Ovary (tissue), 10 donors: ENCODE measurements around the gene TMEM233. TPM values are rescaled to one million over a fixed set of nuclear protein-coding genes. Genes with fewer than 3 reads are reported as not detected.

Experiments
- DNase-seq, 5 donors: peaks; one replicate each; pipeline ENCODE4 v3.0.0-alpha.2; 2019 to 2020
- H3K27ac ChIP-seq, 2 donors: fragments of 200-600 bp; one replicate each; pipeline versions ENCODE4 v1.5.1 to v1.8.0; 2019 to 2022
- H3K27me3 ChIP-seq: fragments of 200-600 bp; one replicate; pipeline ENCODE4 v1.8.0; 2022
- H3K36me3 ChIP-seq: fragments of 200-600 bp; sonication (generic); one replicate; pipeline ENCODE4 v1.5.1; 2019
- H3K4me1 ChIP-seq: one replicate; pipeline ENCODE4 v1.8.1; 2013; ENCODE audit warnings: mild to moderate bottlenecking, moderate library complexity; ENCODE audit not compliant: insufficient read depth
- H3K4me3 ChIP-seq: fragments of 200-600 bp; sonication (generic); one replicate; pipeline ENCODE4 v1.5.1; 2017
- H3K9me3 ChIP-seq, 2 donors: fragments of 200-600 bp in 1 of 2; sonication (generic) in 1 of 2; one replicate each; pipeline versions ENCODE4 v1.5.1 to v1.8.1; 2013 to 2019; ENCODE audit warnings: mild to moderate bottlenecking in 1 of 2, moderate library complexity in 1 of 2
- CTCF ChIP-seq, 3 donors: fragments of 450-650 bp in 2 of 3; fragments of 200-600 bp in 1 of 3; IDR thresholded peaks; one replicate each; pipeline versions ENCODE4 v1.5.1 to v1.8.0; 2016 to 2022; ENCODE audit warnings: antibody characterized with exemption in 3 of 3, mild to moderate bottlenecking in 1 of 3
- EP300 ChIP-seq: sonication (generic); formaldehyde crosslinking; IDR thresholded peaks from one replicate; pipeline ENCODE4 v1.6.1; 2017; ENCODE audit warnings: antibody characterized with exemption
- POLR2A ChIP-seq: fragments of 450-650 bp; IDR thresholded peaks from one replicate; pipeline ENCODE4 v1.6.1; 2017; ENCODE audit warnings: antibody characterized with exemption, mild to moderate bottlenecking, moderate library complexity
- WGBS, 3 donors: extraction: QIAGEN DNeasy Blood & Tissue Kit in 1 of 3; methylation state at CpG; one replicate each; pipeline versions ENCODE4 v1.1.5 to v1.1.7; 2013 to 2017; 5-methylcytosine and 5-hydroxymethylcytosine counted together
- intact Hi-C, 4 donors: fragments of 100-400 bp; cut with DNase I; formaldehyde crosslinking; loops; one replicate each; pipeline versions ENCODE4 v1.11.0 to v1.15.1; 2022 to 2023
- long read RNA-seq, 3 donors: library from polyadenylated mRNA in 2 of 3; unstranded in 2 of 3; transcript quantifications; one replicate each; pipeline ENCODE4 v2.0.0 and lab custom pipeline, GENCODE V29; 2021 to 2026
- polyA plus RNA-seq, 2 donors: library from polyadenylated mRNA; stranded (reverse); fragments of 200-250 nt in 1 of 2; fragments of 350-450 nt in 1 of 2; fragmentation: Illumina TruSeq in 1 of 2; extraction: RNeasy Lipid Tissue Mini Kit (QIAGEN cat#74804) in 1 of 2; gene quantifications; one replicate each; pipeline ENCODE4 v1.2.3, GENCODE V29; 2013 to 2014
- total RNA-seq, 7 donors: library from RNA; depleted of rRNA in 2 of 7; stranded (reverse); fragments of >200 nt in 2 of 7; fragmentation: NEBNext Ultra II Directional in 3 of 7; extraction: Animal tissue kit (Norgen Biotek cat#: 25700) in 3 of 7; gene quantifications; one replicate each; pipeline versions ENCODE4 v1.1.0 to v1.2.4, GENCODE V29; 2016 to 2023
- donor health status: DM: no; HTN: no; CAD: no; lungs with moderate emphysema.
- donor health status: DM: no; HTN: no; CAD: no.
- donor health status: Bipolar disorder and iron deficiency.
- donor health status: DM: yes; HTN: yes; CAD: no.
- donor health status: DM: no; HTN: no; CAD: no.
- donor health status: DM: yes; HTN: yes; CAD: no.

TMEM233 gene
- 1 to 10 TPM in 1 of 7 donors, under 1 TPM in 6; 0.10 to 1.0 (median 0.35) TPM for total RNA-seq
- 1 to 10 TPM in 1 of 2 donors, under 1 TPM in 1; 0.48 to 1.0 TPM for polyA plus RNA-seq
- long read RNA-seq, donor 1 = 0 reads
- long read RNA-seq, donor 2 = 0 reads
- long read RNA-seq, donor 3, partial matches to known transcripts = 0 of 1 reads
- long read RNA-seq, donor 3, other reads (novel, unspliced or antisense) = 1 of 1 reads

- Histone ChIP-seq H3K27me3 (no peaks in the 10 kb centered on the region), H3K4me1 (no peaks in the 10 kb centered on the region), H3K36me3 (no peaks in the 10 kb centered on the region), H3K4me3 (no peak within 1 kb of the TSS), H3K27ac (no peak within 1 kb of the TSS), H3K9me3 (no peaks in the 10 kb centered on the region)
- 0 to 1% (median 1%) methylated on average over 45 to 48 of the region's 48 CpGs for WGBS, 3 donors
- intact Hi-C loops = no loop called here
- TF ChIP-seq CTCF (IDR thresholded peaks at IDR 0.05) (no peak), EP300 (no peak), POLR2A (no peak)
- peak in 1 of 5 donors; percentile 21 for DNase-seq
Measured at GRCh38 chr12:119593578-119594398, at the start of gene TMEM233. Gene TMEM233 (plus strand): TSS chr12:119593774. CDS start chr12:119593849, 75 bp downstream.

- WGBS, 3 donors = 39 to 45% (median 44%) methylated on average over 9 of the region's 9 CpGs
- H3K4me3 ChIP-seq = no peak overlapping the region
- H3K36me3 ChIP-seq = no peaks in the 10 kb centered on the region
- DNase-seq = peak; percentile 28 to 56 (median 37)
- intact Hi-C loops = loop anchor here in 1 of 4 donors (5.0 kb wide), 1 partner anchor 428 kb away; no protein-coding TSS in a partner anchor
- H3K4me1 ChIP-seq = no peaks in the 10 kb centered on the region
- no peaks in the 10 kb centered on the region for H3K9me3 ChIP-seq
- no peak overlapping the region for H3K27ac ChIP-seq
- TF ChIP-seq CTCF (IDR thresholded peaks at IDR 0.05) = peak; percentile 48 to 61 (median 53)
- no peak for TF ChIP-seq POLR2A
- TF ChIP-seq EP300 = no peak
- H3K27me3 ChIP-seq = no peaks in the 10 kb centered on the region
Measured at GRCh38 chr12:119544765-119545625, 48.6 kb upstream of the TMEM233 start.

GRCh38 chr12:119546340-119546739 lies 47.2 kb upstream of the TMEM233 start:
- no peak for DNase-seq
- Histone ChIP-seq H3K9me3 (no peaks in the 10 kb centered on the region), H3K4me1 (no peaks in the 10 kb centered on the region), H3K4me3 (no peak overlapping the region), H3K27me3 (no peaks in the 10 kb centered on the region), H3K36me3 (no peaks in the 10 kb centered on the region), H3K27ac (no peak overlapping the region)
- TF ChIP-seq POLR2A = no peak
- intact Hi-C loops = no loop called here

- intact Hi-C loops = no loop called here
- Histone ChIP-seq H3K9me3 (no peaks in the 10 kb centered on the region), H3K27ac (no peak overlapping the region), H3K4me3 (no peak overlapping the region), H3K27me3 (no peaks in the 10 kb centered on the region), H3K36me3 (no peaks in the 10 kb centered on the region), H3K4me1 (no peaks in the 10 kb centered on the region)
- TF ChIP-seq EP300 = no peak
- TF ChIP-seq POLR2A = no peak
- TF ChIP-seq CTCF (IDR thresholded peaks at IDR 0.05) = no peak
- WGBS, 3 donors = 29 to 38% (median 37%) methylated on average over 1 of the region's 1 CpG
- no peak for DNase-seq
Measured at GRCh38 chr12:119547001-119547400, 46.6 kb upstream of the TMEM233 start.
